ENCODE measurements around the gene SLC35B2.

DNA sequence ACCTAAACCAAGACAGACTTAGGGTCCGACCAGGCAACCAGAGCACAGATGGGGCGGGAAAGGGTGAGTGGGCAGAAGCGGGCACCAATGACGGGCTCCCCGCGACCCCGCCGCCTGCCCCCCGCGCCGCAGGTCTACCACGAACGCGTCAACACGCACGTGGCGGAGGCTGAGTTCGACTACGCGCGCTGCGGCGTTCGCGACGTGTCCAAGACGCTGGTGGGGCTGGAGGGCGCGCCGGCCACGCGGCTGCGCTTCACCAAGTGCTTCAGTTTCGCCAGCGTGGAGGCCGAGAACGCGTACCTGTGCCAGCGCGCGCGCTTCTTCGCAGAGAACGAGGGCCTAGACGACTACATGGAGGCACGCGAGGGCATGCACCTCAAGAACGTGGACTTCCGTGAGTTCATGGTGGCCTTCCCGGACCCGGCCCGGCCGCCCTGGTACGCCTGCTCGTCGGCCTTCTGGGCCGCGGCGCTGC lies 18.0 kb upstream of the SLC35B2 start:
- no peak for TF ChIP-seq EZH2phosphoT487 (IDR thresholded peaks at IDR 0.05; ENCODE audit: low read length)
- TF ChIP-seq, protein P1, sequence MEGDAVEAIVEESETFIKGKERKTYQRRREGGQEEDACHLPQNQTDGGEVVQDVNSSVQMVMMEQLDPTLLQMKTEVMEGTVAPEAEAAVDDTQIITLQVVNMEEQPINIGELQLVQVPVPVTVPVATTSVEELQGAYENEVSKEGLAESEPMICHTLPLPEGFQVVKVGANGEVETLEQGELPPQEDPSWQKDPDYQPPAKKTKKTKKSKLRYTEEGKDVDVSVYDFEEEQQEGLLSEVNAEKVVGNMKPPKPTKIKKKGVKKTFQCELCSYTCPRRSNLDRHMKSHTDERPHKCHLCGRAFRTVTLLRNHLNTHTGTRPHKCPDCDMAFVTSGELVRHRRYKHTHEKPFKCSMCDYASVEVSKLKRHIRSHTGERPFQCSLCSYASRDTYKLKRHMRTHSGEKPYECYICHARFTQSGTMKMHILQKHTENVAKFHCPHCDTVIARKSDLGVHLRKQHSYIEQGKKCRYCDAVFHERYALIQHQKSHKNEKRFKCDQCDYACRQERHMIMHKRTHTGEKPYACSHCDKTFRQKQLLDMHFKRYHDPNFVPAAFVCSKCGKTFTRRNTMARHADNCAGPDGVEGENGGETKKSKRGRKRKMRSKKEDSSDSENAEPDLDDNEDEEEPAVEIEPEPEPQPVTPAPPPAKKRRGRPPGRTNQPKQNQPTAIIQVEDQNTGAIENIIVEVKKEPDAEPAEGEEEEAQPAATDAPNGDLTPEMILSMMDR (IDR thresholded peaks at IDR 0.05; ENCODE audit: low read length), result no peak
- TF ChIP-seq EZH2 (optimal IDR thresholded peaks at IDR 0.05; ENCODE audit: low read depth, low read length), result no peak
